Measurements from ENCODE around the gene VPS26C. TPM values are rescaled to one million over a fixed set of nuclear protein-coding genes. Genes with fewer than 3 reads are reported as not detected.

VPS26C gene
- total and polyA plus RNA-seq, 10 of the 15 experiments (the other 5 are each of a cell fraction or from before 2014, with no cell fraction given) = 32.5 to 65.1 (median 48.0) TPM

DNA sequence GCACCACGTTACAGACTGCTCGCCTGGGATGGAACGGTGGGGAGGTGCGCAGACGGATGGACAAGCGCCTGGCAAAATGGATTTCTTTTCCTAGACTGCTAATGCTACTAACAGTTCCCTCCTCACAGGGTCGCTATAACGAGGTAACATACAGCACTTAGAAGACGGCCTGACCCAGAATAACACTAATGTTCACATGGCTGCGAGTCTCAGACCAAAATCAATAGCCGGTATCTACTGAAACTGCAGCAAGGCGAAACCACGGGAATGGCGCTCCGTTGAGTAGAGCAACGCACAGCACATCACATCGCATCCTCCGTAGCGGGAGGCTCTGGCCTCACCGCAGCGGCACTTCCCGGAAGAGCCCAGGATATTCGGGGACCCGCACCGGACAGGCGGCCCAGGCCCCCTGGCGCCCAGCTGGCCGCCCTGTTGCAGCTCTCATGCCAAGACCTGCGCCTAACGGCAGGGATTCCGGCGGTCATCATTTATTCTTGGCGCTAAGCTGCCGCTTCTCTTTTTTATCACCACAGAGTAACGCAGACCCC is 46.6 kb downstream of the VPS26C start (continued):
- TF ChIP-seq, protein P1, sequence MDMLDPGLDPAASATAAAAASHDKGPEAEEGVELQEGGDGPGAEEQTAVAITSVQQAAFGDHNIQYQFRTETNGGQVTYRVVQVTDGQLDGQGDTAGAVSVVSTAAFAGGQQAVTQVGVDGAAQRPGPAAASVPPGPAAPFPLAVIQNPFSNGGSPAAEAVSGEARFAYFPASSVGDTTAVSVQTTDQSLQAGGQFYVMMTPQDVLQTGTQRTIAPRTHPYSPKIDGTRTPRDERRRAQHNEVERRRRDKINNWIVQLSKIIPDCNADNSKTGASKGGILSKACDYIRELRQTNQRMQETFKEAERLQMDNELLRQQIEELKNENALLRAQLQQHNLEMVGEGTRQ (IDR thresholded peaks at IDR 0.05; ENCODE audit: borderline replicate concordance, low read depth, low read length) = no peak; the same call in 1 of the 2 replicates
- TF ChIP-seq NR2C1 (IDR thresholded peaks at IDR 0.05) (no peak), FOXM1 (IDR thresholded peaks at IDR 0.05; ENCODE audit: low read depth, low read length) (no peak), MYC (IDR thresholded peaks at IDR 0.05; ENCODE audit: insufficient read depth, insufficient read length, insufficient replicate concordance, low read length, severe bottlenecking) (no peak), MXI1 (IDR thresholded peaks at IDR 0.05; ENCODE audit: low read depth, low read length) (peak; percentile 43; the same call in 1 of the 2 replicates), NFYA (IDR thresholded peaks at IDR 0.05; ENCODE audit: borderline replicate concordance, low read depth, low read length) (no peak), IRF4 (IDR thresholded peaks at IDR 0.05; ENCODE audit: low read depth, low read length) (0 out of 2 replicates have a peak, but pooled peaks have one; percentile 9), ETV6 (conservative IDR thresholded peaks at IDR 0.05 in 1 of 2, IDR thresholded peaks at IDR 0.05 in 1 of 2; ENCODE audit: borderline replicate concordance in 1 of 2, low read depth in 1 of 2) (peak in 1 of 2 experiments; percentile 79; a peak in 1 of 4 replicates), RAD21 (IDR thresholded peaks at IDR 0.05; ENCODE audit: insufficient read depth, low read depth, low read length) (peak; percentile 34; the same call in 1 of the 2 replicates), RUNX3 (IDR thresholded peaks at IDR 0.05; ENCODE audit: low read length) (peak; percentile 52)
- TF ChIP-seq, protein P2, sequence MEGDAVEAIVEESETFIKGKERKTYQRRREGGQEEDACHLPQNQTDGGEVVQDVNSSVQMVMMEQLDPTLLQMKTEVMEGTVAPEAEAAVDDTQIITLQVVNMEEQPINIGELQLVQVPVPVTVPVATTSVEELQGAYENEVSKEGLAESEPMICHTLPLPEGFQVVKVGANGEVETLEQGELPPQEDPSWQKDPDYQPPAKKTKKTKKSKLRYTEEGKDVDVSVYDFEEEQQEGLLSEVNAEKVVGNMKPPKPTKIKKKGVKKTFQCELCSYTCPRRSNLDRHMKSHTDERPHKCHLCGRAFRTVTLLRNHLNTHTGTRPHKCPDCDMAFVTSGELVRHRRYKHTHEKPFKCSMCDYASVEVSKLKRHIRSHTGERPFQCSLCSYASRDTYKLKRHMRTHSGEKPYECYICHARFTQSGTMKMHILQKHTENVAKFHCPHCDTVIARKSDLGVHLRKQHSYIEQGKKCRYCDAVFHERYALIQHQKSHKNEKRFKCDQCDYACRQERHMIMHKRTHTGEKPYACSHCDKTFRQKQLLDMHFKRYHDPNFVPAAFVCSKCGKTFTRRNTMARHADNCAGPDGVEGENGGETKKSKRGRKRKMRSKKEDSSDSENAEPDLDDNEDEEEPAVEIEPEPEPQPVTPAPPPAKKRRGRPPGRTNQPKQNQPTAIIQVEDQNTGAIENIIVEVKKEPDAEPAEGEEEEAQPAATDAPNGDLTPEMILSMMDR (IDR thresholded peaks at IDR 0.05 in 2 of 3, conservative IDR thresholded peaks at IDR 0.05 in 1 of 3; ENCODE audit: control insufficient read depth in 2 of 3, extremely low read depth in 1 of 3, insufficient read depth in 1 of 3, low read depth in 3 of 3, low read length in 3 of 3) = peak; percentile 13 to 29 (median 25); a peak in 3 of 6 replicates
